OCI-LY7 (cell line): ENCODE results near the gene SPP2.

ENCODE experiments used
- CTCF ChIP-seq: fragments of 200-600 bp; sonication (generic); conservative IDR thresholded peaks from 2 replicates; pipeline ENCODE4 v1.5.1; 2014; ENCODE audit warnings: mild to moderate bottlenecking, antibody characterized with exemption, low read length, moderate library complexity, mixed read lengths
- EZH2phosphoT487 ChIP-seq: fragments of 200-600 bp; sonication (generic); IDR thresholded peaks from 2 replicates; pipeline ENCODE4 v1.6.1; 2018; ENCODE audit warnings: low read depth, borderline replicate concordance, mild to moderate bottlenecking, mixed run types, antibody characterized with exemption, low read length, moderate library complexity, mixed read lengths

- TF ChIP-seq CTCF (no peak), EZH2phosphoT487 (no peak)
These were observed 4.0 kb upstream of the SPP2 start for GRCh38 chr2:234046521-234046920.
